Kidney epithelial cell (primary cell): ENCODE measurements around the gene DGCR2. TPM values are rescaled to one million over a fixed set of nuclear protein-coding genes. Genes with fewer than 3 reads are reported as not detected.

ENCODE experiments used
- DNase-seq: peaks from one replicate; pipeline ENCODE4 v3.0.0-alpha.2; 2010; ENCODE audit warnings: low read depth
- H3K27me3 ChIP-seq: 2 replicates; pipeline ENCODE4 v1.6.0; 2011; ENCODE audit warnings: low read length; ENCODE audit not compliant: control insufficient read depth, insufficient read depth
- H3K36me3 ChIP-seq: 2 replicates; pipeline ENCODE4 v1.5.1; 2011; ENCODE audit warnings: low read length; ENCODE audit not compliant: control insufficient read depth, insufficient read depth
- H3K4me3 ChIP-seq: 2 replicates; pipeline ENCODE4 v1.5.1; 2011; ENCODE audit warnings: low read depth, mild to moderate bottlenecking, control low read depth, low read length
- total RNA-seq: library from RNA; depleted of rRNA; stranded (reverse); fragments of >200 nt; gene quantifications from 2 replicates; pipeline ENCODE4 v1.2.3, GENCODE V29; 2015
- TF ChIP-seq, protein P1 (sequence below): IDR thresholded peaks from 2 replicates; pipeline ENCODE4 v1.5.1; 2011; ENCODE audit warnings: mild to moderate bottlenecking, moderate library complexity, low read length, control low read depth, inconsistent platforms; ENCODE audit not compliant: insufficient read depth, poor library complexity, severe bottlenecking

Gene DGCR2
- total RNA-seq, 1 donor from 2014 or later: 71.2 TPM

DNA sequence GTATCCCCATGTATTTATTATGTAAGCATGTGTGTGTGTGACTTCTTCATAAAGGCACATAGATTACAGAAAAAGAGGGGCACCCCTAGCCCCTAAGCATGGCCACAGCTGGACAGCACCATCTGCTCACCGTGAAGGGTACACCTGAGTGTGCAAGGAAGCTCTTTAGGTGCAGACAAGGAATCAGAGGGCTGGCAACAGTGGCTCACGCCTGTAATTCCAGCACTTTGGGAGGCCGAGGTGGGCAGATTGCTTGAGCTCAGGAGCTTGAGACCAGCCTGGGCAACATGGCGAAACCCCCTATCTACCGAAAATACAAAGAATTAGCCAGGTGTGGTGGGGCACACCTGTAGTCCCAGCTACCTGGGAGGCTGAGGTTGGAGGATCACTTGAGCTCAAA is 56.3 kb downstream of the DGCR2 start:
- Histone ChIP-seq H3K27me3 (no peaks in the 10 kb centered on the region), H3K36me3 (no peaks in the 10 kb centered on the region), H3K4me3 (no peak overlapping the region)
- TF ChIP-seq, protein P1, sequence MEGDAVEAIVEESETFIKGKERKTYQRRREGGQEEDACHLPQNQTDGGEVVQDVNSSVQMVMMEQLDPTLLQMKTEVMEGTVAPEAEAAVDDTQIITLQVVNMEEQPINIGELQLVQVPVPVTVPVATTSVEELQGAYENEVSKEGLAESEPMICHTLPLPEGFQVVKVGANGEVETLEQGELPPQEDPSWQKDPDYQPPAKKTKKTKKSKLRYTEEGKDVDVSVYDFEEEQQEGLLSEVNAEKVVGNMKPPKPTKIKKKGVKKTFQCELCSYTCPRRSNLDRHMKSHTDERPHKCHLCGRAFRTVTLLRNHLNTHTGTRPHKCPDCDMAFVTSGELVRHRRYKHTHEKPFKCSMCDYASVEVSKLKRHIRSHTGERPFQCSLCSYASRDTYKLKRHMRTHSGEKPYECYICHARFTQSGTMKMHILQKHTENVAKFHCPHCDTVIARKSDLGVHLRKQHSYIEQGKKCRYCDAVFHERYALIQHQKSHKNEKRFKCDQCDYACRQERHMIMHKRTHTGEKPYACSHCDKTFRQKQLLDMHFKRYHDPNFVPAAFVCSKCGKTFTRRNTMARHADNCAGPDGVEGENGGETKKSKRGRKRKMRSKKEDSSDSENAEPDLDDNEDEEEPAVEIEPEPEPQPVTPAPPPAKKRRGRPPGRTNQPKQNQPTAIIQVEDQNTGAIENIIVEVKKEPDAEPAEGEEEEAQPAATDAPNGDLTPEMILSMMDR: no peak
- no peak for DNase-seq

DNA sequence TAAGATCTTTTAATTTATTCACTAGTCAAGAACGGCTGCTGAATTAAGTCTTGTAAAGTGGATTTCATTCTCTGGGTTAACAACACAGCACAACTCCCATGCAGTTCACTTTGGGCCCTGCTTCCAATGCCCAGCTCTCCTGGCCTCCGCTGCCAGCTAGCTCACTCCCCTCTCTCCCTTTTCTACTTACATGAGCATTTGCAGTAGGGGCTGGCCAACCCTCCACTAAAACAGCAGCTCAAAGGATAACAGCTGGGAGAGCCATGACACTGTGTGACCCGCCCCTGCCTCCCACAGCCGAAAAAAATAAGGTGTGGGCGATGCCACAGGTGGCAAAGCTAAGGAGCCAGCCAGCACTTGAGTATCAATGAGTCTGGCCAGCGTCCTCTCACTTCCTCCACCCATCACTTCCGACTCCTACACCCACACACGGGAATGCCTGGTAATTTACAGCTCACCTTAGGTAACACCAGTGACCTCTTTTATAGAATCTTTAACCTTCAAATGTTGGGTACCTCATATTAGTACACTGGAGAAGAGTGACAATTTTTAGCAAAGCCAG is 56.8 kb downstream of the DGCR2 start:
- TF ChIP-seq, protein P1: no peak
- H3K4me3 ChIP-seq: no peak overlapping the region
- no peaks in the 10 kb centered on the region for H3K27me3 ChIP-seq
- no peaks in the 10 kb centered on the region for H3K36me3 ChIP-seq
- DNase-seq: no peak

DNA sequence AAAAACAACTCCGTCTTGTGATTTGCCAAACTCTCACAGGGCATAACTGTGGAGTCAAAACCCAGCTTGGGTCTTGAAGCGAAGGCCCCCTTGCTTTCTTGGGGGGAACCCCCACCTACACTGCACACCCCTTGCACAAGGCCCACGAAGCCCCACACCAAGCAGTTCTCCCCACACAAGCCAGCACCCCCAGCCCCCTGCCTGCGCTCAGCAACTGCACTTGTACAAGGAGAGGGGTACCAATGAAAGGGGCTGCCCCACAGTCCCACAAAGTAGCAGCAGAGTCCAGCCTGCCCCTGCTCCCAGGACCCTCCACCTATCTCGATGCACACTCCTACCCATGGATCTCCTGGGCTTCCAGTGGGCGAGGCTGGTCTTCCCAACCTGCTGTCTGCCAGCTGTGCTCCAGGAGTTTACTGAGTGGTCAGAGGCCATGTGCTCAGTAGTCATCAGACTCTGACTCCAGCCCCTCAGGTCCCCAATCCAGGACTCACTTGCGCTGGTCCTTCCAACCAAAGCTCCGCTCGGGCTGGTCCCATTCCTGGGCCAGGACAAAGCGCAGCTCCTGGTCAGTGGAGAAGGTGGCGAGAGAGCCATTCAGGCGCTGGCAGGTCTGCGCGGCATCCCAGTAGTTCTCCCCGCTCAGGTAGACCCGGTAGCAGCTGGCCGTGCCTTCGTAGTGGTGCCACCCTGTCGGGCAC is 57.7 kb downstream of the DGCR2 start:
- no peak for DNase-seq
- H3K4me3 ChIP-seq: no peak overlapping the region
- no peaks in the 10 kb centered on the region for H3K27me3 ChIP-seq
- TF ChIP-seq, protein P1: no peak
- no peaks in the 10 kb centered on the region for H3K36me3 ChIP-seq

DNA sequence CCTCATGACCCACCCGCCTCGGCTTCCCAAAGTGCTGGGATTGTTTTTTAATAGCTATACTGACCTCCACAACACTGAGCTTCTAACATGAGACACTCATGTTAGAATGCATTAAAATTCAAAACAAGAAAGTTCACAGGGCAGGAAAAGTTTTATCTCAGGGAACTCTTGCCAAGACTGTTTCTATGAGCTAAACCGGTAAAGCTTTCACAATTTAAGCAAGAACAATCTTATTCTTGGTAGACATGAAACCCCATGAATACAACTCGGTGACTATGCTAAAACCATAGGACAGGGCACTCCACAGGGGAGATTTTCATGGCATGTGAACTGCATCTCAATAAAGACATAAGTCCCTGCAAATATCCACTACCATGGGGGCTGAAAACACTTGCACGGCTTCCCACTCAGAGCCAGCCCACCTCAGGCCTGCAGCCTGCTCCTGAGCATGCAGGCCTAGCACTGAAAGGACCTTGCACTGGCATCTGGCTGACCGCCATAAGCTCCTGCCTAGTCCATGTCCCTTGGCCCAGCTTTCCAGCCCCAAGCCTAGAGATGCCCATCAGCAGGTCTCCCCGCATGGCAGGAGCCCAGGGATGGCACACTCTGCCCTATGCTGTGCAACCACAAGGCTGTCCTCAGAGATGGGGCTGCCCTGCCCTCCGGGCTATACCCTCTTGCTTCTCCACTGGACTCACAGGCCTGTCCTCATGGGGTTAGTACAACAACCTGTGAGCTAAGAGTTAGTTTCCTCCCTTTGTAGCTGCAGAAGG is 58.4 kb downstream of the DGCR2 start:
- TF ChIP-seq, protein P1: no peak
- no peak for DNase-seq

DNA sequence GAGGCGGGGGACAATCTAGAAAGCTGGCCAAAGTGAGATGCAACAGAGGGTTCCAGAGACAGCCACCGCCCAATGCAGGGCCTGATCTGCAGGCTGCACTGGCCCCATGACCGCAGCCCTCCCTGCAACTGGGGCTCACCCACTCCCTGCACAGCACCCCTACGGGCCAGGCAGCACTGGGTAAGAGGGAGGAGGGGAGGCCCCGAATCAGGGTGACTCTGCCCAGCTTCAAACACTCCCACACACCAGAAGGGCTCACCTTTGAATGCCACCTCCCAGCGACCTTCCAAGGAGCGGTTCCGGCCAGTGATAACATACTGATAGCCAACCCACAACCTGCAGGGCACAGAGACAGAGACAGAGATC is 59.3 kb downstream of the DGCR2 start:
- no peaks in the 10 kb centered on the region for H3K36me3 ChIP-seq
- TF ChIP-seq, protein P1: no peak
- DNase-seq: no peak
- H3K4me3 ChIP-seq: no peak overlapping the region
- H3K27me3 ChIP-seq: no peaks in the 10 kb centered on the region

More for the DNA sequence above, 58.4 kb downstream of the DGCR2 start:
- Histone ChIP-seq H3K27me3 (no peaks in the 10 kb centered on the region), H3K4me3 (no peak overlapping the region), H3K36me3 (no peaks in the 10 kb centered on the region)
